Measurements from ENCODE around the gene BSCL2.
"Not testable (repeated sequence)": the region's sequence is repeated elsewhere in the genome, so short reads cannot be mapped to it uniquely, and the experiment has no call there.

The BSCL2 gene

GRCh38 chr11:62716816-62717215 is 9.6 kb upstream of the BSCL2 start:
- DNase-seq = no peak

- no peak for DNase-seq
These were observed 9.0 kb upstream of the BSCL2 start for GRCh38 chr11:62716206-62716605.

DNA sequence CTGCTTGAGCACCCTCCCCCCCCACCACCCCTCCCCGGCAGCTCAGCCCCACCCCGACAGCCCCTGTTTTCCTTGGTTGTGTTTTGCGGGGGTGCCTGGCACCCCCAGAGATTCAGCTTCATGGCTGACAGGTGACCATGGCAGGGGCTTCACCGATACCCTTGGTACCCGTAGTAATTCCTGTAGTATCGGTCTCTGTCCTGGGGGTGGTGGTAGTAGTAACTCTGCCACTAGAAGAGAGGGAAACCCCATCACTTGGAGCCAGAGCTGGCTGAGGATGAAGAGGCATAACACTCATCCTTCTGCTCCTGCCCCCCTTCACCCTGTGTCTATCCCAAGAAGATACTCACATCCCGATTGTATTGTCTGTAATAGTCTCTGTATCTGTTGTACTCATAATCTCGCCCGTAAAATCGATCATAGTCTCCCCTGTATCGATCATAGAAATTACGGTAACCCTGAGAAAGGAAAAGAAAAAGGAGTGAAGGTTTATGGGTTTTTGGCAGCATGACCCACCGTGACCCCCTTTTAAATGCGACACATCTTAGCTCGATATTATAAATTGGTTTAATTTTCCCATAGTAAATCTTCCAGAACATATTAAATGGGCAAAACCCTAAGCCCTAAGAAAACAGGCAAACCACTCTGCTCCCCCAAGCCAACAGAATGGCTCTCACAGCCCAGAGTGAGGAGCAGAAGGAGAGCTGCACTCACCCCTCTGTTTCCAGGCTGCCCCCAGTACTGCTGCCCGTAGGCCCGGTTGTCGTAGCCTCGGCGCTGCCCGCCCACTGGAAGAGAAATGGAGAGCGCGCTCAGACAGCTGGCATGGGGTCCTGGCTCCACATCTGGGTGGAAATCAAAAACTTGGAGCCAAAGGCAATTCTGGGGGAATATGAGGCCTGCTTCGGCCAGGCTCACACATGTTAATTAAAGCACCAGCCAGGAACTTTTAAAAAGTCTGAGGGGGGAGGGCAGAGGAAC is 8.2 kb upstream of the BSCL2 start:
- no peak for DNase-seq

DNA sequence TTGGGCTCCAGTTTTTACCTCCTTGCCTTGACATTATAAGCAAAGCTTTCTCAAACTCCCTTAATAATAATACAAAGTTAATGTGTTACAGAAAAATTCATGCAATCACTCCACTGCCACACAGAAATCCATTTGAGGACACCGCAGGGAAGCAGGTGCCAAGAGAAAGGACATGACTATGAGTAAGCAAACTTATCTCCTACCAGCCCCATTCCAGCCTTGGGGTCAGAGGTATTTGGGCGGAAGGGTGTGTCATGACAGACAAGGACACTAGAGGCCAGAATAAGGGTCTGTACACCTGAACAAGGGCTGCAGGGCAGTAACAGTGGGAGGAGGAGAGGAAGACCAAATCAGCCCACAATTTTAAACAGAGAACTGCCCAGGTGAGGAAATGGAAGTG is 6.1 kb upstream of the BSCL2 start:
- DNase-seq = no peak

DNA sequence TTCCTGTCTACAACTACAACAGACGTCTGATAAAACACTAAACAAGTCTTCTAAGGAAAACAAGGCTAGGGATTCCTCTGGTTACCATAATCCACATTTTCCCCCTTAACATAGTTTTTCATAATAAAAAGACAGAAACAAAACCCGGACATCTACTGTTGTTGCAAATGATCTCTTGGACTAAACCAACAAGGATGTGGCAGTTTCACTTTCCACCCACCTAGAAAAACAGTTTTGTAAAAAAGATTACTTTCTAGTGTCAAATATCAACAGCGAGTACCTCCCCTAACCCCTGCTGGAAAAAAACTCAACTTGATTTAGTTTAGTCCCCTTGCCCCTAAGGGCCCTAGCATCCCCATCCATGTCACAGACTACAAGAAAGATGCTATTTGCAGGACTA is 5.6 kb upstream of the BSCL2 start:
- no peak for DNase-seq

DNA sequence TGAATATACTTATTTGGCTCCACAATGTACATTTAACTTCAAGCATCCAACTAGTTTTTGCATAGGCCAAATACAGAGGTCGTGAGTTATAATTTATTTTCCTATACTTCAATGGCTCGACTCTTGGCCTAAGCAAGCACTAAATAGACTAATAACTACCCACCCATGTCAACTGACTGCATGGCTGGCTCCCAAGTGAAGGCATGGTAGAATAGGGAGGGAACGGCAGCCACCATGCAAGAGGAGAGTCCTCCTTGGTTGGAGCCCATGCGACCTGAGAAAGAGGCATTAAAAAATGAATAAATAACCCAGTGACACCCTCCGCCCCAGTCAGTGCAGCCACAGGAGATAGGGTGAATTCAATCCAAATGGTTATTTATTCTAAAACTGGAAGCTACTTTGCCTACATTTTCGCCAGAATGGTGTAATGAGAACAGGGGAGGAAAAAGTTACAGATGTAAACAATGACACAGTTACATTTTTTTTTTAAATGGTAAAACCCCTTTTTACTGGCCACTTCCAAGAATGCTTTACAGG is 5.1 kb upstream of the BSCL2 start:
- no peak for DNase-seq

GRCh38 chr11:62710001-62710345 is 2.7 kb upstream of the BSCL2 start:
- DNase-seq = no peak

GRCh38 chr11:62709247-62710000 is 2.2 kb upstream of the BSCL2 start:
- DNase-seq = no peak

DNA sequence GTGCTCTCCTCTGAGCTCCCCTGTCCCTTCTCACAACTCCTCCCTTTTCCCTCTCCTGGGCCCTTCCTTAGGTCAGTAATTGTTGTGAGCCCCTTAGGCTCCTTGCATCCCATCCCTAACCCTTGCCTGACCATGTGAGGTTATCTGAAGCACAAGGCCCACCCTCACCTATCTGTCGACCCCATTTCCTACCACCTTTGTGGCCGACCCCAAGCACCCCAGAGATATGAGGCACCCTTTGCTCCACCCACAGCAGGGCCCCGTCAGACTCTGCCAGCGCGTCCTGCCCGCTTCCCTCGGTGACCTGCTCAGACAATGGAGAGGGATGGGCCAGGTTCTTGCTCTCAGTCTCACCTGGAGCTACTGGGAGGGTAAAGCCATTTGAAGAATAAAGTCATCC is 1.6 kb upstream of the BSCL2 start:
- no peak for DNase-seq

GRCh38 chr11:62708392-62708791 is 1.2 kb upstream of the BSCL2 start:
- no peak for DNase-seq

GRCh38 chr11:62706850-62707247 is 375 bp downstream of the BSCL2 start:
- no peak for DNase-seq

GRCh38 chr11:62705880-62706849 is 1.1 kb downstream of the BSCL2 start:
- DNase-seq = peak; percentile 94 to 98

DNA sequence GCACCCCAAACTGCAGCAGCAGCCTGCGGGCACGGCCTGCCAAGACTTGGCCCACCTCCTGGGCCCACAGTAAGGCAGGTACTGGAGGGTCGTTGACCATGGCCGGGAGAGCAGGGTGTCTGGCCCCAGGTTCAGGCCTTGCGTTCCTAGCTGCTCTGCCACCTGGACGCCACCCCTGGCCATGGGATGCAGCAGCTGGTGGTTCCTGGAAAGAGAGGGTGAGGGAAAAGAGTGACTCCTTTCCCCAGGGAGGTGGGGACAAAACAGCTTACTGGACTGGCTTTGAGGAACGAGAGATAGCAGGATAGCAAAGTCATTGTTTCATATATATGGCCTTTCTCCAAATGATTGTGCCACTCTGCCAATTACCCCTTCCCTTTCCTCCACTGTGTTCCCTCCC is 1.8 kb downstream of the BSCL2 start:
- DNase-seq = no peak

- DNase-seq = not testable (repeated sequence)
These were observed 3.3 kb downstream of the BSCL2 start for GRCh38 chr11:62703921-62704320.

DNA sequence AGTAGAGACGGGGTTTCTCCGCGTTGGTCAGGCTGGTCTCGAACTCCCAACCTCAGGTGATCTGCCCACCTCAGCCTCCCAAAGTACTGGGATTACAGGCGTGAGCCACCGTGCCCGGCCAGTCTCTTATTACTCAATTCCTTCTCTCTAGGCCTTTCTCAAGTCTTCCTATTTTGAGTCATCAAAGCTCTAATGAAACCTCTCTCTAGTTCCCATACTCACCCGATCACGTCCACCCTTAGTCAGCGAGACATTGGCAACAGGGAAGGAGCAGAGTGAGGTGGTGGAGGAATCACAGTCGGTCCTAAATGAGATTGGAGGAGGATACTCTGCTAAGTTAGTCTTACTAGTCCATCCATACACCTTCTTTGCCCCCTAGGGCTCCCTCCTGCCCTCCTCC is 5.0 kb downstream of the BSCL2 start:
- DNase-seq = no peak

- DNase-seq = peak; percentile 48 to 78
These were observed 12.6 kb downstream of the BSCL2 start for GRCh38 chr11:62694455-62695167.

DNA sequence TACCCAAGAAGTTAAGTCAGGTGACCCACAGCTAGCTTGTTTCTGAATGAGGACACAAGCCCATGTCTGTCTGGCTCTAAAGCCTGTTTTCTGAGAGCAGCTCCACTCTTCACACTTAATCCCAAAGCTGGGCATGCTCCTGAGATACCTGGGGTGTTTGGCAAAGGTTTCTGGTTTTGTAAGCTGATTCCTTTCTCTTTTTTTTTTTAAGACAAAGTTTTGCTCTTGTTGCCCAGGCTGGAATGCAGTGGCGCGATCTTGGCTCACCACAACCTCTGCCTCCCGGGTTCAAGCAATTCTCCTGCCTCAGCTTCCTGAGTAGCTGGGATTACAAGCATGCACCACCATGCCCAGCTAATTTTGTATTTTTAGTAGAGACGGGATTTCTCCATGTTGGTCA is 13.6 kb downstream of the BSCL2 start:
- DNase-seq = not testable (repeated sequence)

DNA sequence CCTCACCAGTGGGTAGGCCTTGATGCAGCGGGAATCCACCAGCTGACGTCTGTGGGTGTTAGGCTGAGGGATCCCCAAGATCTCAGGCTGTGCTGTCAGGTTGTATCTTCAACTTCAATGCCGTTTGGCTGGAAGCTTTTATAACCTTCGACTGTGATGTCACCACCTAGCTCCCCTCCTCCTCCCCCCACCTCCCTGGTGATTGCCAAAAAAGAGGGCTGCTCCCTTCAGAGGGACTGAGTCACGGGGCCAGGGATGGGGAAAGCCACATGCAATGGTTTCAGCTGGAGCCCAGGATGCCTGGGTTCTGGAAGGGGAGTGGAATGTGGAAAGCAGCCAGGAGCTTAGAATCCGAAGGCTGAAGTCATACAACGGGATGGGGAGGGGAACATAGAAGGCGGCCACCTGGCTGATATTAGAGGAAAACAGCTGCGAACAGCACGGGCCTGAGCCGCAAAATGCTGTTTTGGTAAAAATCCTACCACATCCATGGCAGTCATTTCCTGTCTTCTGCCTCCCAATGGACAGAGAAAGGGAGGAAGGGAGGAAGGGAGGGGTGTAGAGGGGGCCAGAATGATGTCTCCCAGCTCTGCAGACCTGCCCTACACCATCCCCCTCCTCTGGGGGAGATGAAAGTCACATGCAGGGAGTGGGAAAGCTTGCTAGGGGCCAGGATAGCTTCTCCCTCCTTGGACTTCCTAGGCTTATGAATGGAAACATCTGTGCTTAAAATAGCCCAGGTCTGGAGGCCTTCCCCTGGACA is 17.6 kb downstream of the BSCL2 start, which contains the start of gene LRRN4CL:
TSS of gene LRRN4CL (minus strand) at position 110 of the 763 bp plus-strand sequence. CDS start 1,022 bp downstream, outside the sequence.
- no peak for DNase-seq

DNA sequence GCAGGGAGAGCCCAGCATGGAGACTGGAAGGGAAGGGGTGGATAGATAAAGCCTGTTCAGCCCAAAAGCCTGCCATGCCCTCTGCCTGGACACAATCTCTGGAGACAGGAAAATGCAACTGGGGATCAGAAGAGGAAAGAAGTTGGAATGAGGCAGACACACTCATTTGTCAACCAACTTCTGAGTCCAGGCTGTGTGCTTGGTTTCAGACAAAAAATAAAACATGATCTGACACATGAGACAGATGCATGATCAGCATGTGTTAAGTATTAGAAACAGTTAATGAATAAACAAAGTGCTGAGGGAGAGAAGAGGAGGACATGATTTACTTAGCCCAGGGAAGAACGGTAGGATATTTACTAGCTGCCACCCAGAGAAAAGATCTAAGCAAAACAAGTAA is 18.7 kb downstream of the BSCL2 start:
- no peak for DNase-seq

- DNase-seq = no peak
These were observed 19.5 kb downstream of the BSCL2 start for GRCh38 chr11:62687508-62688396.

Measured in NCI-H446 (cell line).